SU-DHL-6 (cell line): ENCODE results near the gene CD72.
"Not testable (repeated sequence)": the region's sequence is repeated elsewhere in the genome, so short reads cannot be mapped to it uniquely, and the experiment has no call there.

Experiments
- H2AFZ ChIP-seq: fragments of 200-600 bp; sonication (generic); 2 replicates; pipeline ENCODE4 v1.6.1; 2014; ENCODE audit warnings: low read depth, mild to moderate bottlenecking, moderate library complexity, mixed read lengths, antibody characterized with exemption, low read length; ENCODE audit not compliant: severe bottlenecking
- H3F3A ChIP-seq: fragments of 200-600 bp; shearing (Covaris generic); 2 replicates; pipeline ENCODE4 v1.6.0; 2016; ENCODE audit warnings: antibody characterized with exemption, mild to moderate bottlenecking; ENCODE audit not compliant: insufficient read depth
- H3K27ac ChIP-seq: fragments of 200-600 bp; sonication (generic); 2 replicates; pipeline ENCODE4 v1.5.1; 2016; ENCODE audit warnings: low read depth, mild to moderate bottlenecking, low read length, moderate library complexity, mixed read lengths
- H3K27me3 ChIP-seq: fragments of 200-600 bp; sonication (generic), shearing (Covaris generic); 2 replicates; pipeline ENCODE4 v1.6.0; 2014; ENCODE audit warnings: mild to moderate bottlenecking, low read length
- H3K36me3 ChIP-seq: fragments of 200-600 bp; sonication (generic); 2 replicates; pipeline ENCODE4 v1.6.1; 2014; ENCODE audit warnings: mild to moderate bottlenecking, low read length, mixed read lengths
- H3K4me2 ChIP-seq: fragments of 300-600, 200-600 bp; shearing (Covaris generic), sonication (generic); 2 replicates; pipeline ENCODE4 v1.6.0; 2014; ENCODE audit warnings: low read length, low read depth, mild to moderate bottlenecking; ENCODE audit not compliant: poor library complexity, severe bottlenecking
- H3K4me3 ChIP-seq: fragments of 200-600 bp; sonication (generic); 2 replicates; pipeline ENCODE4 v1.5.1; 2014; ENCODE audit warnings: antibody characterized with exemption, low read length, mild to moderate bottlenecking, mixed read lengths; ENCODE audit not compliant: insufficient read depth, poor library complexity, severe bottlenecking
- H3K79me2 ChIP-seq: fragments of 200-600 bp; sonication (generic); 2 replicates; pipeline ENCODE4 v1.6.1; 2014; ENCODE audit warnings: mild to moderate bottlenecking, low read length, moderate library complexity; ENCODE audit not compliant: insufficient read depth
- H3K9ac ChIP-seq: fragments of 200-600 bp; sonication (generic); 2 replicates; pipeline ENCODE4 v1.7.0; 2014; ENCODE audit warnings: mild to moderate bottlenecking, low read length
- H3K9me2 ChIP-seq: fragments of 200-600 bp; sonication (generic); replicated peaks from 2 replicates; pipeline ENCODE4 v1.6.1; 2014; ENCODE audit warnings: low read length; ENCODE audit not compliant: insufficient read depth
- H3K9me3 ChIP-seq: fragments of 200-600 bp; sonication (generic); 2 replicates; pipeline ENCODE4 v1.6.1; 2014; ENCODE audit warnings: low read length, mixed read lengths; ENCODE audit not compliant: insufficient read depth
- H4K20me1 ChIP-seq: fragments of 200-600 bp; sonication (generic); 2 replicates; pipeline ENCODE4 v1.6.1; 2014; ENCODE audit warnings: low read depth, mild to moderate bottlenecking, antibody characterized with exemption, low read length, moderate library complexity, mixed read lengths
- EZH2phosphoT487 ChIP-seq: fragments of 200-600 bp; sonication (generic), shearing (Covaris generic); conservative IDR thresholded peaks from 2 replicates; pipeline ENCODE4 v1.6.1; 2018; ENCODE audit warnings: mild to moderate bottlenecking, antibody characterized with exemption, low read length, moderate library complexity, mixed read lengths
- TF ChIP-seq, protein P1 (sequence below): fragments of 200-600 bp; sonication (generic); IDR thresholded peaks from one replicate; pipeline ENCODE4 v1.5.1; 2017; ENCODE audit warnings: antibody characterized with exemption, mild to moderate bottlenecking, low read length, moderate library complexity; ENCODE audit not compliant: insufficient read depth, poor library complexity, severe bottlenecking

The CD72 gene

GRCh38 chr9:35636877-35637246, 18.6 kb upstream of the CD72 start:
- peak overlapping the region; percentile 59 for H3K4me2 ChIP-seq
- not testable (repeated sequence) for H3K9me2 ChIP-seq, H3K79me2 ChIP-seq, H3K9me3 ChIP-seq, H2AFZ ChIP-seq, H3K27me3 ChIP-seq, H3K4me3 ChIP-seq, H3K36me3 ChIP-seq, H4K20me1 ChIP-seq
- H3K9ac ChIP-seq, result peak overlapping the region; percentile 40
- H3F3A ChIP-seq, result peaks cover 41% of the 10 kb centered on the region
- peak overlapping the region; percentile 88 for H3K27ac ChIP-seq

- Histone ChIP-seq H3K27ac (peak overlapping the region; percentile 88), H3K4me2 (peak overlapping the region; percentile 59), H3K27me3 (no peaks in the 10 kb centered on the region), H3K79me2 (no peaks in the 10 kb centered on the region), H3K9me3 (no peaks in the 10 kb centered on the region), H3K9me2 (no peaks in the 10 kb centered on the region), H3K9ac (peak overlapping the region; percentile 40), H3K36me3 (no peaks in the 10 kb centered on the region), H2AFZ (no peak overlapping the region), H4K20me1 (no peaks in the 10 kb centered on the region), H3F3A (peaks cover 41% of the 10 kb centered on the region), H3K4me3 (peak overlapping the region; percentile 17)
- TF ChIP-seq, protein P1, sequence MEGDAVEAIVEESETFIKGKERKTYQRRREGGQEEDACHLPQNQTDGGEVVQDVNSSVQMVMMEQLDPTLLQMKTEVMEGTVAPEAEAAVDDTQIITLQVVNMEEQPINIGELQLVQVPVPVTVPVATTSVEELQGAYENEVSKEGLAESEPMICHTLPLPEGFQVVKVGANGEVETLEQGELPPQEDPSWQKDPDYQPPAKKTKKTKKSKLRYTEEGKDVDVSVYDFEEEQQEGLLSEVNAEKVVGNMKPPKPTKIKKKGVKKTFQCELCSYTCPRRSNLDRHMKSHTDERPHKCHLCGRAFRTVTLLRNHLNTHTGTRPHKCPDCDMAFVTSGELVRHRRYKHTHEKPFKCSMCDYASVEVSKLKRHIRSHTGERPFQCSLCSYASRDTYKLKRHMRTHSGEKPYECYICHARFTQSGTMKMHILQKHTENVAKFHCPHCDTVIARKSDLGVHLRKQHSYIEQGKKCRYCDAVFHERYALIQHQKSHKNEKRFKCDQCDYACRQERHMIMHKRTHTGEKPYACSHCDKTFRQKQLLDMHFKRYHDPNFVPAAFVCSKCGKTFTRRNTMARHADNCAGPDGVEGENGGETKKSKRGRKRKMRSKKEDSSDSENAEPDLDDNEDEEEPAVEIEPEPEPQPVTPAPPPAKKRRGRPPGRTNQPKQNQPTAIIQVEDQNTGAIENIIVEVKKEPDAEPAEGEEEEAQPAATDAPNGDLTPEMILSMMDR, result no peak
- no peak for TF ChIP-seq EZH2phosphoT487
Observed at GRCh38 chr9:35636135-35636876, 18.1 kb upstream of the CD72 start.

- Histone ChIP-seq H3K4me3 (peak overlapping the region; percentile 7), H2AFZ (no peak overlapping the region), H3K27me3 (no peaks in the 10 kb centered on the region), H3K27ac (peak overlapping the region; percentile 88), H3F3A (peaks cover 43% of the 10 kb centered on the region), H3K9ac (peak overlapping the region; percentile 40), H3K9me2 (no peaks in the 10 kb centered on the region), H3K9me3 (no peaks in the 10 kb centered on the region), H3K36me3 (no peaks in the 10 kb centered on the region), H4K20me1 (no peaks in the 10 kb centered on the region), H3K4me2 (peak overlapping the region; percentile 59), H3K79me2 (no peaks in the 10 kb centered on the region)
- TF ChIP-seq, protein P1, result no peak
- TF ChIP-seq EZH2phosphoT487, result no peak
Observed at GRCh38 chr9:35635730-35636129, 17.5 kb upstream of the CD72 start.

DNA sequence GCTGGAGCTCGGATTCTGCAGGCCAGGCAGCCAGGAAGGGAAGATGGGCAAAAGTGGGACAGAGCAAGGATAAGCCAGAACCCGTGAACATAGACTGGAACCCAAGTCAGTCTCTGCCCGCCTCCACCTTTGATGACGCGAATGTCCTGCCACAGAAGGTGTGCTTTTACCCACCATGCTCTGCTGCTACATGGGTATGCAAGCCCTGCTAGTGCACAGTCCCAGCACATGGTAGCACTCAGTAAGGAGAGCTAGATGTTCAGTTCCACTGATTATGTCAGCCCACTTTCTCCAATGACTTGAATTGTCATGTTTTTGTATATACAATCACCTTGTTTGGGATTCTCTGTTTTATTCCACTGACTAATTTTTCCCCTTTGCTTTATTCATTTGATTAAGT, 11.4 kb upstream of the CD72 start:
- no peak overlapping the region for H3K4me3 ChIP-seq
- H3K9me3 ChIP-seq, result no peaks in the 10 kb centered on the region
- no peak overlapping the region for H3K9ac ChIP-seq
- no peaks in the 10 kb centered on the region for H3K27me3 ChIP-seq
- no peaks in the 10 kb centered on the region for H3K79me2 ChIP-seq
- peaks cover 30% of the 10 kb centered on the region for H3F3A ChIP-seq
- H4K20me1 ChIP-seq, result no peaks in the 10 kb centered on the region
- H3K4me2 ChIP-seq, result no peak overlapping the region
- no peak overlapping the region for H2AFZ ChIP-seq
- H3K36me3 ChIP-seq, result no peaks in the 10 kb centered on the region
- no peaks in the 10 kb centered on the region for H3K9me2 ChIP-seq
- no peak for TF ChIP-seq EZH2phosphoT487
- TF ChIP-seq, protein P1, result no peak
- no peak overlapping the region for H3K27ac ChIP-seq
